HG03066 (cell line): Measurements from ENCODE around the gene HS3ST6.
"Not testable (repeated sequence)": the region's sequence is repeated elsewhere in the genome, so short reads cannot be mapped to it uniquely, and the experiment has no call there.

ENCODE experiments used
- ATAC-seq: cut with Tn5 transposase; IDR thresholded peaks from one replicate; pipeline ENCODE4 v1.9.1; 2021; ENCODE audit warnings: low read depth; ENCODE audit not compliant: unreplicated experiment

Gene HS3ST6

DNA sequence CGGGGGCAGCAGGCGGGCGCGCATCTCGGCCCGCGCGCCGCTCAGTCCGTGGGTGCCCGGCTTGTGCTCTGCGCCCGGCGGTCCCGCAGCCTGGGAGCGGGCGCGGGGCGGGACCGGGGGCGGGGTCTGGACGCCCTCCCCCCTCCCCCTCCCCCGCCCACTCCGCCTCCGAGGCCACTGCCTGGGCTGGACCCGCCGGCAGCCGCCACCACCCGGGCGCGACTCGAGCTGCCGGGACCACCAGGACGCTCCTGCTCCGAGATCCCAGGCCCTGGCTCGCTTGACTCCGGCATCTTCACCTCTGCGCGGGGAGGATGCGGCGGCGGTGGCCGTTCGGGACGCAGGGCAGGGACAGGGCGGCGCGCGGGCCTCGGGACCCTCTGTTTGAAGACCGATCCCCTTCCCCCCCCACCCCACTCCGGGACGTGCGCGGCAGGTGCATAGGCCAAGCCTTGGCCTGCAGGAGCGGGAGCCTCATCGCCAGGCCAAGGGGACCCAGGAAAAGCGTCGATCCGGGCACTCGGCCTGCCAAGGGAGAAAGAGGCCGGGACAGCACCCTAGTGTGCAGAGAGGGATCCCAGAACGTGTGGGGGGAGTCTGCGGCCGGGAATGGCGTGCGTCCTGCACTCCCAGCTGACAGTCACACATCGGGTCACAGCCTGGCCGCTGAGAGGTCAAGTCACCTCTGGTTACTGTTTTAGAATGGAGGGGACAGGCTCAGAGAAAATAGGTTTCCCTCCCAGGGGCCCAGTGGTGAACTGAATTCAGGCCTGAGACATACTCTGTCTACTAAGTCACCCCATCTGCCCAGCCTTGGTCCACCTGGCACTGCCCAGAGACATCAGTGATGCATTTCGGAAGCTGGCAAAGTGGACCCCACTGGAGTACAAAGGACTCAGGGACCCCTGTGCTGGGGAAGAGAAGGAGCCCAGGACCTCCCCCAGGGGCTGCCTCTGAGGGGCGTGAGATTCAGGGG lies at the start of gene HS3ST6:
Gene HS3ST6 (minus strand): TSS at position 65 of the 976 bp plus-strand sequence. CDS start 92 bp downstream, outside the sequence.
- no peak for ATAC-seq

DNA sequence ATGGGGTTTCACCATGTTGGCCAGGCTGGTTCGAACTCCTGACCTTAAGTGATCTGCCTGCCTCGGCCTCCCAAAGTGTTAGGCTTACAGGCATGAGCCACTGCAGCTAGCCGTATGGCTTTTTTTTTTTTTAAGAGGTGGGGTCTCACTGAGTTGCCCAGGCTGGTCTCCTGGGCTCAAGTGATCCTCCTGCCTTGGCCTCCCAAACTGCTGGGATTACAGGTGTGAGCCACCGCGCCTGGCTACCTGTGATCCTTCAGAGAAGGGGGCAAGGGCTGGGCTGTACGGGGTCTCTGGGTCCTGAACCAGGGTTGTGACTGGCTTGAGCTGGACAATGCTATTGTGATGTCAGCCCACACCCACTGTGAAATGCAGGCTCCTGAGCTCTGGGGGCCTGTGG lies 48.2 kb upstream of the HS3ST6 start, which contains the start of gene RNF151:
Gene RNF151 (plus strand): TSS at position 397 of the 400 bp plus-strand sequence. CDS start 26 bp downstream, outside the sequence.
- ATAC-seq = no peak

DNA sequence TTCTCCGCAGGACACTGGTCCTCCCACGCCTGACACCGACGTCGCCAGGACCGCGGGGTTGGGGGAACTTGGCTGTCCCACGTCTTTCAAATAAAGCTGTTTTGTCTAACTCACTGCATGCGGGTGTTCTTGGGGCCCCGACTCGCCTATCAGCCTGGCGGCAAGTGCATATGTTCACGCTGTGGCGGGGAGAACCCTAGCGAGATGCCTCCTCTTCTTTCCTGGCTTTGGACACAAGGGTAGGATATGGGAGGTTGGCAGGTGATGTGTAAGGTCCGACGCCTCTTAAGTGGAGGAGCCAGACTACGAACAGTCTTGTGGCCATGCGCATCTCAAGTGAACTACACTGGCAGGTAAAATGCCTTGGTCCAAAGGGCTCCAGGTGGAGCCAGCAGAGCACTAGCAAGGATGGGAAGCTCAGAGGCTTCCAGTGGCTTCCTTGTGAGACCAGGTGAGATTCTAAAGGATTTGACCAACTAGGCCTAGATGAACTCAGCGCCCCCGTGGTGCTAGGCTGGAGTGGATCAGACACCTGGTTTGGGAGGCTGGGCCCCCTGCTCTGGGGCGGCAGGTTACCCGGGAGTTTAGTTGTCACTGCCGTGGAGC lies 47.3 kb upstream of the HS3ST6 start:
- no peak for ATAC-seq

DNA sequence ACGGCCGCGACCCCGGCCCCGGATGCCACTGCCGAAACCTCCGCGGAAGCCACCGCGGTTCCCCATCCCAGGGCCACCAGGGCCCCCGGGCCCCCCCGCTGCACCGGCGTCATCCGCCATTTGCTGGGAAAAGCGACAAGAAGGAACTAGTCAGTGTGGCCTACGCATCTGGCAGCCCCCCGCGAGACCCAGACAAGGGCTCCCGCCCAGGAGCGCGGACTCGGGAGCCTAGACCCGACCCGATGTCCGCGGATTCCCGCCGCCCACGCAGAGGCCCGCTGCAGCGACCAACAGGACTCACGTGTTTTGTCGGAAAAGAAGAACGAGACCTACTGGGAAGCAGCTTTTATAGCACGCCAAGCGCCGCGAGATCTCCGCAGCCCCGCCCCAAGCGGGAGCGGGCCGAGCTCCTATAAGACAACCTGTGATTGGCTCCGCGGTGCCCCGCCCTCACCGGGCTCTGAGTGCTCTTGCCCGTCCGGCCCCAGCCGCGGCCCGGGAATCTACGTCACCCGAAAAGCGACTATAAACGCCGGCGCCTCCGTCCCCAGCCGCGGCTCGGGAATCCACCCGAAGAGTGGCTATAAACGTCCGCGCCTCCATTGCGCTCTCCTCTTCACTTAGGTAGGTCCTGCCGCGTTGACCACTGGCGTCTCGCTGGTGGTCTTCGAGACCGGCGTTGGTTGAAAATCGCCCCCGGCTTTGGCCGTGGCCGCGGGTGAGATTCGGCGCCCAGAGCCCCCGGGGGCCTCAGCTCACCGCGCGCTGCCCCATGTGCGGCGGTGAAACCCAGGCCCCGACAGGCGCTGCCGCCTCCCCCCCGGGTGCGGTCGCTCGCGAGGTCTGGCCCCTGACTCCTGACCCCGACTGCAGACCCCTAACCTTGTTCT lies 46.5 kb upstream of the HS3ST6 start, which contains the start of gene RPS2:
Gene RPS2 (minus strand): TSS at position 321 of the 890 bp plus-strand sequence. CDS start 201 bp downstream, at position 120.
- peak; percentile 84 for ATAC-seq

DNA sequence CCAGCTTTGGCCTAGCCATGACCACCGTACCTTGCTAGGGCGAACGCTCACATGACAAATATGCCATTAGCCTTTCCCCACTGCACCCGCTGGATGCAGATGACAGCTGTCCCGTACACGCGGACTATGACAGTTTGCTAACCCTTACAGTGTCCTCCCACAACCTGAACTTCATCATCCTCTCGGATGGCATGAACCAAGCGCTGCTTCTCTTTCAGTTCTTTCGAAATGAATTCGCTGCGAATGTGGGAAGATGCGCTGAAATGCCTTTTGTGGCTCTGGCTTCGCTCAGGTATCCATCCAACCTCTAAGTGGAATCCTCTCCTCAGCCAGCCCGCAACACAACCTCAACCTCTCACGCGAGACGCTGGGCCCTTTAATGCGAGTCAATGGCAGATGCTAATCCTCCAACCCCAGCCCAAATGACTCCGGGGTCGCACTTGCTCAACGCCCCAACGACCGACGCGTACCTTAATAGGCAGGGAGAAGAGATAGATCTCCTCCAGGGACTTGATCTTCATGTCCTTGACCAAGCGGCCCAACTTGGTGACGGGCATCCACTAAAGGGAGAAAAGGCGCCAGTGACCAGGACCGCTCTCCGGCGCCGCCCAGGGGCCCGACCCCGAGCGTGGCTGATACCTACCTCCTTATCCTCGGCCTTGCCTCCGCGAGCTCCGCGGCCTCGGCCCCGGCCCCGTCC lies 45.7 kb upstream of the HS3ST6 start:
- peak; percentile 21 for ATAC-seq

DNA sequence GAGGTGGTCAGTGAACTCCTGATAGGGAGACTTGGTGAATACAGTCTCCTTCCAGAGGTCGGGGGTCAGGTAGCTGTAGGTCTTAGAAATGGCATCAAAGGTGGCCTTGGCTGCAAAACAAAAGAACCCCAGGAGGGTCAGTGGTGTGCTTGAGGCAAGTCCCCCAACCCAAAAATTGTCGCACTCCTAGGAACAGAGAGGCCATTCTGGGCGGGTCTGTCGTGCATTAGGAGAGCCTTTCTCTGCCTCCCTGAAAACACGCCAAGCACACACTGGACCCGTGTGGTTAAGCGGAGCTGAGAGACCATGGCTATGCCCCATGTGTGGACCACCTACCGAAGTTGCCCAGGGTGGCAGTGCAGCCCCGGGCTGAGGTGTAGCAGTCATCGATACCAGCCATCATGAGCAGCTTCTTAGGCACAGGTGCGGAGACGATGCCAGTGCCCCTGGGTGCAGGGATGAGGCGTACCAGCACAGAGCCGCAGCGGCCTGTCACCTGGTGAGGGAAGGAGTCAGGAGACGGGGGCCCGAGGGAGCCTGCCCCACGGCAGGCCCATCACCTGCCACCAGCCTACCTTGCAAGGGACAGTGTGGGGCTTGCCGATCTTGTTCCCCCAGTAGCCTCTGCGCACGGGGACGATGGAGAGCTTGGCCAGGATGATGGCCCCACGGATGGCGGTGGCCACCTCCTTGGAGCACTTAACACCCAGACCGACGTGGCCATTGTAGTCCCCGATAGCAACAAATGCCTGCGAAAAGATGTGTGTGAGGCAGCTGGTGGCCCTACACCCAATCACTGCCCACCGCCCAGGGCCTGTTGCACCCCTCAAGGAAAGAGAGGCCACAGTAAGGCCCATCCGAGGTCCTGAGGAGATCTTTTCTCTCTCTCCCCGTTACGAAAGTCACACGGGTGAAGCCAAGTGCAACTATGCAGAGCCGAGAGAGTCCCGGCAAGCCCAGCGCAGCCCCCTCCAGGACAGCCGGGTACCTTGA lies 44.2 kb upstream of the HS3ST6 start:
- not testable (repeated sequence) for ATAC-seq

DNA sequence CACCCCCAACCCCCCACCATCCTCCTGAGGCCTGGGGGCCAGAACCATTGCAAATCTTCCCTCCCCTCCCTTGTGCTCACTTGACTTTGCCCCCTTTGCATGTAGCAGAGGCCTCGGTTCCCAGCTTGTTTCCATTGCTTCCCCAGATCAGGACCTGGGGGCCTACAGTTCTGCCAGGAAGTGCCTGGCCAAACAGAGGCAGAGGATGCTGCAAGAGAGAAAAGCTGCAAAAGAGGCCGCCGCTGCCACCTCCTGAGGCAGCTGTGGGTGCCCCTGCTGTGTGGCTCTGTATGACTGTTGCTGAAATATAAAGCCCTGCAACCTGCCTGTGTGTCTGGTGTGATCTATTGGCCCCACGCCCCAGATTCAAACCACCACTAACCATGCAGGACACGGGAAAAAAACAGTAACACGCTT lies 43.4 kb upstream of the HS3ST6 start:
- ATAC-seq = no peak

DNA sequence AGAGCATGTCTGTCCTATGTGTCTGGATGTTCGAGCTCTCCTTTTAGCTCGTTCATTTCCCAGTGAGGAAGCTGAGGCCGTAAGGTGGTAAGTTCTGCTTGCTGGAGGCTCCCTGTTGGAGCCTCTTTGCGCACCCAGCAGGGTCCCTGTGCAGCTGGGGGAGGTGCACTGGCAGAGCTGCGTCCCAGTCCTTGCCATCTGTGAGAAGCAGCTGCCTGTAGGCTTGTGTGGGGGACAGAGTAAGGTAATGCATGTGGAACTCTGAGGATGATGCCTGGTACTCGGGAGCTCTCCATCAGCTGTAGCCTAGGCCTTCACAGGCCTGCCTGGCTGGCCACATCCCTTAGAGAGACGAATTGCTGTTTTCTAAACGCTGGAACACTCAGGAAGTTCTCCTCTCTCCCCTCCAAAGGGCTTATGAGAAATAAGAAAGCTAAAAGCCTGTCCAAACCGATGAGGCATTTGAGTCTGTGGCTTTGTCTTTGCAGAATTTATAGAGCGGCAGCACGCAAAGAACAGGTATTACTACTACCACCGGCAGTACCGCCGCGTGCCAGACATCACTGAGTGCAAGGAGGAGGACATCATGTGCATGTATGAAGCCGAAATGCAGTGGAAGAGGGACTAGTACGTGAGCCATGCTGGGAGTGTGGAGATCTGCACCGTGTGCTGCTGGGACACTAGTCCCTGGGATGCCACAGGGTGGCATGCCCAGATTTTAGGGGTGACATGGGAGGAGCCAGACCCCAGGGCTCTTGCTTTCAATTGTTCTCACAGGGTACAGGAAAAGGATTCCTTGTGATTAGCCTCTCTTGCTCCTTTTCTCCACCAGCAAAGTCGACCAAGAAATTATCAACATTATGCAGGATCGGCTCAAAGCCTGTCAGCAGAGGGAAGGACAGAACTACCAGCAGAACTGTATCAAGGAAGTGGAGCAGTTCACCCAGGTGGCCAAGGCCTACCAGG lies 42.7 kb upstream of the HS3ST6 start:
- no peak for ATAC-seq

DNA sequence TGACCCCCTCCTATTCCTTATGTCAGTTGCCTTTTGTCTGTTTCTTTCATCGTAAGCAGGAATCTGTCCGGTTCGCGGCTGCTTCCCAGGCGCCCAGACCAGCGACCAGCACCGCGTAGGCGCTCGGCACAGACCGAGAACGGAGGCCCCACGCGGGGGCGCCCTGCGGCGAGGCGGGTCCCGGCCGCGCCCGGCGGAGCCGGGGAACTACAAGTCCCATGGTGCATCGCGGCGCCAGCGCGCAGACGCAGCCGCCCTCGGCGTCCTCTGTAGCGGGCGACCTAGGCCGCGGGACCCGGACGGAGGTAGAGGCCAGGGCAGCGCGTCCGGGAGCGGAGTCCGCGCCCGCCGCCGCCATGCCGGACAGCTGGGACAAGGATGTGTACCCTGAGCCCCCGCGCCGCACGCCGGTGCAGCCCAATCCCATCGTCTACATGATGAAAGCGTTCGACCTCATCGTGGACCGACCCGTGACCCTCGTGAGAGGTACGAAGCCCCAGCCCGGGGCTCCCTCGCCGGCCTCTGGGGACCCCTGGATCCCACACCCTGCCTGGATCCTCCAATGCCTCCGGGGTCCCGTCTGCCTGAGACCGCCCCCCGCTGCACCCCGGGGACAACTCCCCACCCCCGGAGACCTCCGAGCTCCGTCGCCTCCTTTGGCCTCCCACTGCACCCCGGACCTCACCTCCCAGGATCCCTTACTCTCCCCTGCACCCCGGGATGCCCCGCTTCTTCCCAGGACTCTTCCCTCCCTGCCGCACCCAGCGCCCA lies 41.2 kb upstream of the HS3ST6 start, which contains the start of gene NDUFB10:
Gene NDUFB10 (plus strand): TSS at position 270 of the 771 bp plus-strand sequence. CDS start 87 bp downstream, at position 357.
- ATAC-seq = peak; percentile 70

DNA sequence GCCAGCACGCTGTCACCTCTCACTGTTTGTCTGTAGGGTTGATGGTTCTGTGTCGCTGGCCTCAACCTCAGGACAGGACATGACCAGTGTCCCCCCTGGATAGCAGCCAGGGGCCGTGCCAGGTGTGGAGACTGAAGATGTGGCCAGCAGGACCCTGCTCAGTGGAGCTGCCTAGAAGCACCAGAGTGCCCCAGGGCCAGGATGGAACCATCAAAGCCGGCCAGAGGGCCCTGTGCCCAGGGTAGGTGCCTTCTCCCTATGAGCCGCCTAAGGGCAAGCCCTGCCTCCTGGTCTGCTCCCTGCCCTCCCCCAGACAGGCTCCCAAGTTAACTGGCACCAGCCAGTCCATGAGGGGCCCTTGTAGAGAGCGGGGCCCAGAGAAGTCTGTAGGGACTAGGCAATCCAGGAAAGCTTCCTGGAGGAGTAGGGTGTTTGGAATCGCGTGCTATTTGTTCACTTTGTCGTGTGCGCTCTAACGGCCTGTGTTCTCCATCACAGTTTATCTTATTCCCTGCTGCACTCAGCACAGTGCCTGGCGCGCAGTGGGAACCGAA lies 40.6 kb upstream of the HS3ST6 start:
- ATAC-seq = no peak

DNA sequence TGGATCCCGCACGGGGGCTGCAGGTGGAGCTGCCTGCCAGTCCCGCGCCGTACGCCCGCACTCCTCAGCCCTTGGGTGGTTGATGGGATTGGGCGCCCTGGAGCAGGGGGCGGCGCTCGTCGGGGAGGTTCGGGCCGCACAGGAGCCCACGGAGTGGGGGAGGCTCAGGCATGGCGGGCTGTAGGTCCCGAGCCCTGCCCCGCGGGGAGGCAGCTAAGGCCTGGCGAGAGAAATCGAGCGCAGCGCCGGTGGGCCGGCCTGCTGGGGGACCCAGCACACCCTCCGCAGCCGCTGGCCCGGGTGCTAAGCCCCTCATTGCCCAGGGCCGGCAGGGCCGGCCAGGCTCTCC lies 39.9 kb upstream of the HS3ST6 start:
- ATAC-seq = not testable (repeated sequence)

DNA sequence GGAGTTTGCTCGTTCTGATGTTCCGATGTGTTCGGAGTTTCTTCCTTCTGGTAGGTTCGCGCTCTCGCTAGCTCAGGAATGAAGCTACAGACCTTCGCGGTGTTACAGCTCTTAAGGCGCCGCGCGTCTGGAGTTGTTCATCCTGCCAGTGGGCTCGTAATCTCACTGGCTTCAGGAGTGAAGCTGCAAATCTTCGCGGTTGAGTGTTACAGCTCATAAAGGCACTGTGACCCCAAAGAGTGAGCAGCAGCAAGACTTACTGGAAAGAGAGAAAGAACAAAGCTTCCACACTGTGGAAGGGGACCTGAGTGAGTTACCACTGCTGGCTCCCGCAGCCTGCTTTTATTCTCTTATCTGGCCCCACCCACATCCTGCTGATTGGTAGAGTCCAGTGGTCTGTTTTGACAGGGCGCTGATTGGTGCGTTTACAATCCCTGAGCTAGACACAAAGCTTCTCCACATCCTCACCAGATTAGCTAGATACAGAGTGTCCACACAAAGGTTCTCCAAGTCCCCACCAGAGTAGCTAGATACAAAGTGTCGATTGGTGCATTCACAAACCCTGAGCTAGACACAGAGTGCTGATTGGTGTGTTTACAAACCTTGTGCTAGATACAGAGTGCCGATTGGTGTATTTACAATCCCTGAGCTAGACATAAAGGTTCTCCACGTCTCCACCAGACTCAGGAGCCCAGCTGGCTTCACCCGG lies 39.4 kb upstream of the HS3ST6 start:
- ATAC-seq = not testable (repeated sequence)

DNA sequence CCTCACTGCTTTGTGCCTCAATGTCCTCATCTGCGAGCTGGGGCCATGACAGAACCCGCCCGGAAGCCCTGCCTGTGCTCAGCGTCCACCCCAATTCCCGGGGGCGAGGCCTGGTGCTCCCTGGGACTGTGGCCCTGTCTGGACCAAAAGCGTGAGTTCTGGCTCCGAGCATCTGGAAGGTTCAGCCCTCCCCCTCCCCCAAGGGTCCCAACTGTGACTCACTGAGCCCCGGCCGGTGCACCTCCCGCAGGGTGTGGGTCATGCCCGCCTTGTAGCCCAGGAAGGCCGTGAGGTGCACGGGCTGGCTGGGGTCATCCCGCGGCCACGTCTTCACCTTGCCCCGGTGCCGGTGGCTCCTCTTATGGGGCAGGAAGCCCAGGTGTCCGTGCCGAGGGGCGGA lies 35.5 kb upstream of the HS3ST6 start:
- ATAC-seq = no peak

DNA sequence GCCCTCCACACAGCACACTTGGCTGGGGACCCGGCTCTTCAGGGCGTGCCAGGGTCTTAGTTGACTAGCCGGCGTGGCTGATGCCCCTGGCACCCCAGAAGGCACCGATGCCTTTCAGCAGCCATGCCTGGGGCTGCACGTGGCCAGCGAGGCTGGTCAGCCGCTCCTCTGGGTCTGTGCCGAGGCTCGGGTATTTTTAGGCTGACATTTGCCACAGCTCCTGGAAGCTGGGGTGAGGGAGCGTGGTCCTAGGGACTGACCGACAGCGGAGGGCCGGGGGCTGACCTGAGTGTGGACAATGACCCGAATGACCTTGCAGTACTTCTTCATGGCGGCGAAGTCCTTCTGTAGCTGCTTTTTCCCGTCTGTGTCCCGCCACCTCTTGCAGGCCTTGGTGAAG lies 32.3 kb upstream of the HS3ST6 start:
- ATAC-seq = no peak

DNA sequence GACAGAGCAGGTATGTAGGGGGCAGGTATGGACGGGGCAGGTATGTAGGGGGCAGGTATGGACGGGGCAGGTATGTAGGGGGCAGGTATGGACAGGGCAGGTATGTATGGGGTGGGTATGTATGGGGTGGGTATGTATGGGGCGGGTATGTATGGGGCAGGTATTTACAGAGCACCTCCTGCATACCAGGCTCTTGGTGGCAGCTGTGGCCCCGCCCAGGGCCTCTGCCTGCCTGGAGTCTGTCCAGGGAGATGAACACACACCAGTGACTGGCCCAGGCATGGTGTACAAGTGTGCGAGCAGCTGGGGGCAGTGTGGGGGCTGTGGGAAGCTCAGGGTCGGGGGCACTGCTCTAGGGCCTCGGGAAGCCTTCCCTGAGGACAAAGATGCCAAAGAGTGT lies 31.8 kb upstream of the HS3ST6 start:
- no peak for ATAC-seq

DNA sequence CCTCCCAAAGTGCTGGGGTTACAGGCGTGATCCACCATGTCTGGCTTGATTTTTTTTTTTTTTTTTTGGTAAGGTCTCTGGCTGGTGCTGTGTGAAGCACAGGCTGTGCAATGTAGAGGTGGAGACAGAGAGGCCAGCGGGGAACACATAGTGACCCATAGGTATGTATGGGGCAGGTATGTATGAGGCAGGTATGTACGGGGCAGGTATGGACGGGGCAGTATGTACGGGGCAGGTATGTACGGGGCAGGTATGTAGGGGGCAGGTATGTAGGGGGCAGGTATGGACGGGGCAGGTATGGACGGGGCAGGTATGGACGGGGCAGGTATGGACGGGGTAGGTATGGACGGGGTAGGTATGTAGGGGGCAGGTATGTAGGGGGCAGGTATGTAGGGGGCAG lies 31.3 kb upstream of the HS3ST6 start:
- ATAC-seq = no peak
